Esophagus muscularis mucosa (tissue), 3 donors: ENCODE data around the gene ACTMAP.

Source experiments
- CTCF ChIP-seq, 3 experiments: fragments of 200-600 bp in 2 of 3; fragments of 450-650 bp in 1 of 3; sonication (generic) in 2 of 3; IDR thresholded peaks; one replicate each; pipeline ENCODE4 v1.5.1; 2017 to 2019; ENCODE audit warnings: antibody characterized with exemption in 3 of 3, mild to moderate bottlenecking in 2 of 3, moderate library complexity in 1 of 3
- POLR2A ChIP-seq: fragments of 450-650 bp; IDR thresholded peaks from one replicate; pipeline ENCODE4 v1.6.1; 2017; ENCODE audit warnings: antibody characterized with exemption, moderate library complexity, mild to moderate bottlenecking, low read depth
- POLR2AphosphoS5 ChIP-seq, 2 donors: sonication (generic); formaldehyde crosslinking; IDR thresholded peaks; one replicate each; pipeline ENCODE4 v1.6.1; 2017; ENCODE audit warnings: antibody characterized with exemption in 2 of 2

- no peak for TF ChIP-seq POLR2A
- TF ChIP-seq POLR2AphosphoS5 (IDR thresholded peaks at IDR 0.05): no peak
- TF ChIP-seq CTCF (IDR thresholded peaks at IDR 0.05): no peak
Observed at GRCh38 chr19:40741527-40742390, 8.5 kb downstream of the ACTMAP start.
